Epithelial cell of esophagus (primary cell): ENCODE measurements around the gene CAMLG.
A peak's percentile ranks its signal among the peaks of the same experiment; 100 is the strongest.
"Not testable (repeated sequence)": the region's sequence is repeated elsewhere in the genome, so short reads cannot be mapped to it uniquely, and the experiment has no call there.

ENCODE experiments used
- DNase-seq: peaks from one replicate; pipeline ENCODE4 v3.0.0; 2010; ENCODE audit warnings: low read depth
- H3K4me3 ChIP-seq: 2 replicates; pipeline ENCODE4 v1.5.1; 2011; ENCODE audit warnings: mild to moderate bottlenecking, low read length, control low read depth
- CTCF ChIP-seq: IDR thresholded peaks from 2 replicates; pipeline ENCODE4 v1.5.1; 2011; ENCODE audit warnings: low read depth, mild to moderate bottlenecking, low read length, control low read depth, inconsistent platforms; ENCODE audit not compliant: insufficient read depth; ENCODE audit errors: missing control alignments

The CAMLG gene

DNA sequence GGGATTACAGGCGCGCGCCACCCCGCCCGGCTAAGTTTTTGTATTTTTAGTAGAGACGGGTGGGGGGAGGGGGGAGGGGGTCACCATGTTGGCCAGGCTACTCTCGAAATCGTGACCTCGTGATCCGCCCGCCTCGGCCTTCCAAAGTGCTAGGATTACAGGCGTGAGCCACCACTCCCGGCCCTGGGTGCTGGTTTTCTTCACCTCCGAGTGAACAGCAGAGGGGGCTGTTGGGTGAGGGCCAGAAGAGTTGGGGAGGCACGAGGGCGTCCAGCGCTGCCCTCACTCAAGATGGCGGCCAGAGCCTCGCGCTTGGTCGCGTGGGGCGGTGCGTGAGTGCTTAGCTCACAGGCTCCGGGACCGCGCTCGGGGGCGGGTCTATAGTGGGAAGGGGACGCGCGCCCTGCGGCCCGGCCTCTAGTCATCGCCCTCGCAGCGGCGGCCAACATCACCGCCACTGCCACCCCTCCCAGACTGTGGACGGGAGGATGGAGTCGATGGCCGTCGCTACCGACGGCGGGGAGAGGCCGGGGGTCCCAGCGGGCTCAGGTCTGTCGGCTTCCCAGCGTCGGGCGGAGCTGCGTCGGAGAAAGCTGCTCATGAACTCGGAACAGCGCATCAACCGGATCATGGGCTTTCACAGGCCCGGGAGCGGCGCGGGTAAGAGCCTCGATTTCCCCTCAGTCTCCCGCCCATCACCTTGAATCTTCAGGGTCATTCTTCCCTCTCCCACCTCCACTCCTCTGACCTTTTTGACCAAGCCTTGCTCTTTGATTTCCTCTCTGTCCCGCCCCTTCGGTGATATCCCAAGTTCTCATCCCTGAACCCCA, at the start of gene CAMLG:
Gene CAMLG, plus strand, starts transcription at position 416 of the 830 bp plus-strand sequence. Its CDS starts 73 bp downstream, at position 489.
- peak within 1 kb of the TSS; percentile 84 for H3K4me3 ChIP-seq
- peak; percentile 50 for TF ChIP-seq CTCF
- DNase-seq, result peak; percentile 98

GRCh38 chr5:134690144-134690543, 48.2 kb upstream of the CAMLG start:
- H3K4me3 ChIP-seq, result not testable (repeated sequence)
- DNase-seq, result peak; percentile 41

GRCh38 chr5:134692722-134693121, 45.6 kb upstream of the CAMLG start:
- no peak for DNase-seq
- H3K4me3 ChIP-seq, result no peak overlapping the region
- TF ChIP-seq CTCF, result no peak

DNA sequence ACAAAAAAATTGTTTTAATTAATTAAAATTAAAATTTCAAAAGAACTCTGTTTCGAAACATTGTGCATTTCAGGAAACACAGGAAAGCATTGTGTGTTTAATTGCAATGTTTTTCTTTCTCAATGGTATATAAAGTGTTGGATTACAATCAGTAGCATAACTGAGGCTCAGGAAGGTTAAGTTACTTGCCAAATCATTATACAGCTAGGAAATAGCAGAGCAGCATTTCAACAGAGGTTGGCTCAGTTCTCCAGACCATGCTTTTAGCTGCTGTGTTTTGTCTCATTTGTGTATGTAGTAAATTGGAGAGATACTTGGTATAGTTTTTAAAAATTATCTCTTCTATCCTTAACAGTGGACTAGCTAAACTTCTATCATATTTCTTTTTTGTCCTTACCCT, 30.0 kb upstream of the CAMLG start:
- no peak overlapping the region for H3K4me3 ChIP-seq
- no peak for DNase-seq
- no peak for TF ChIP-seq CTCF

GRCh38 chr5:134714120-134714519, 24.2 kb upstream of the CAMLG start:
- no peak for TF ChIP-seq CTCF
- no peak overlapping the region for H3K4me3 ChIP-seq
- no peak for DNase-seq

GRCh38 chr5:134714541-134714940, 23.8 kb upstream of the CAMLG start:
- TF ChIP-seq CTCF, result no peak
- DNase-seq, result no peak
- no peak overlapping the region for H3K4me3 ChIP-seq

GRCh38 chr5:134715466-134715865, 22.9 kb upstream of the CAMLG start:
- not testable (repeated sequence) for H3K4me3 ChIP-seq, DNase-seq

- no peak for TF ChIP-seq CTCF
- H3K4me3 ChIP-seq, result no peak overlapping the region
- DNase-seq, result no peak
Observed at GRCh38 chr5:134724872-134725271, 13.5 kb upstream of the CAMLG start.
